NCI-H2227 (cell line): ENCODE measurements around the gene SCUBE1.

Experiments
- DNase-seq: peaks from one replicate; lab custom pipeline; 2025; ENCODE audit not compliant: unreplicated experiment; lab: John Stamatoyannopoulos, UW

SCUBE1 gene

GRCh38 chr22:43239956-43240355, 103.2 kb downstream of the SCUBE1 start:
- no peak for DNase-seq

GRCh38 chr22:43239193-43239780, 103.9 kb downstream of the SCUBE1 start:
- no peak for DNase-seq

DNA sequence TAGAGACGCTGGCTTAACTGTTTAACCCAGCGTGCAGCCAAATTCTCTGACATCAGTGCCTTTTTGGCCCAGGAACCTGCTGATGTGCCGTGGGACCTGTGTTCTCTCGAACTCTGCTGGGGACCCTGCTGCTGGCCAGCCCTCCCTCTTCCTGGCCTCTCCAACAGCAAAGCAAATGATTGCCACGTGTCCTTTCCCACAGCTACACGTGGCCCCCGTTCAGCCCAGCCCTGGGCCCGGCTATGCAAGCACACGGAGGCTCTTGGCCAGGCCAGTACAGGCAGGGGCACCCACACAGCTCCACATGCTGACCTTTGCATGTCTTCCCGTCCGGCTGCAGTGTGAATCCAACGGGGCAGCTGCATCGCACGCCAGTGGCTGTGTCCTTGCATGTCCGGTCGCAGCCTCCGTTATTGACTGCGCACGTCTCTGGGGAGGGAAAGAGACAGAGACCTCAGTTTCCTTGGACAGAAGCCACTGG, 104.6 kb downstream of the SCUBE1 start:
- DNase-seq: no peak

- DNase-seq: no peak
Observed at GRCh38 chr22:43237280-43237679, 105.9 kb downstream of the SCUBE1 start.

DNA sequence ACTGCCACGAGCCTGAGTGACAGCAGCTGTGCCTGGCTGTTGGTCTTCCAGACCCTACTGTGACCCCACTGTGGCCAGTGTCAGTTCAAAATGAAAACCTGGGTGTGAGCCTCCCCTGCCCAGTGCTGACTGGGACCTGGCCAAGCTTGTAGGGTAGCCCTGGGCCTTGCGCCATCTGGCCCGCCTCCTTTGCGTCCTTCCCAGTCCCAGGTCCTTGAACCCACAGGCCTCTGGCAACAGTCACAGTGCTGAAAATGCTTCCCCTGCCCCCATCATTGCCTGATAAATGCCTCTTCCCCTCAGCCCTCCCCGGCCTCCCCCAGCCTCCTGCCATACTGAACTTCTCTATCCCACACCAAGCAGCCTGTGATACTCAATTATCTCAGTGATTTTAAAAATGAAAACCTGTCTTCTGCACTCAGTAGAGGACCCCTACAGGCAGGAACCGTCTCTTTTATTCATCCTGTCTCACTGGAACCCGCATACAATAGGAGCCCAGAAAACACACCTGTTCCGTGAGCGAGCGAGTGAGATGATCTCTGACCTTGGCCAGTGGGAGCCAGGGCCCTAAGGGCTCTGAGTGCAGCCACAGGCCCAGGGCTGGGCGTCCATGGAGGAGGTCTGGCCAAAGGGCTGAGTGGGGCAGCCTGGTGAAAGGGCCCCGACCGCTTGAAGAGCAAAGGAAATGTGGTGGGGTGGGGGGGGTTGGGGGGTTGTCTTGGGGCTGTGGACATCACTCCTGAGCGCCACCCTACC, 106.6 kb downstream of the SCUBE1 start:
- no peak for DNase-seq

GRCh38 chr22:43235445-43236409, 107.4 kb downstream of the SCUBE1 start:
- DNase-seq: no peak

GRCh38 chr22:43234264-43234988, 108.7 kb downstream of the SCUBE1 start:
- no peak for DNase-seq

GRCh38 chr22:43233529-43233928, 109.6 kb downstream of the SCUBE1 start:
- no peak for DNase-seq

- no peak for DNase-seq
Observed at GRCh38 chr22:43232445-43232844, 110.7 kb downstream of the SCUBE1 start.

DNA sequence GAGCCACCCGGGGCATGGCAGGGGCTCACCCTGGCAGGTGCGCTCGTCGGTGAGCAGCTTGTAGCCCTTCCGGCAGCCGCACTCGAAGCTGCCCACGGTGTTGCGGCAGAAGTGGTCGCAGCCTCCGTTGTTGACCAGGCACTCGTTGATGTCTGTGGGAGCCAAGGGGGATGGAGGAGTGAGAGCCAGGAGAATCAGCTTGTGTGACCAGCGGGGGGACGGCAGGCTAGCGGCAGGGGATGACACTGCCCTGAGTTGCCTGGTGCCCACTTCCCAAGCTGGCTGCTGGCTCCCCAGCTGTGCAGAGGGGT, 111.5 kb downstream of the SCUBE1 start:
- DNase-seq: no peak

- peak; percentile 77 for DNase-seq
Observed at GRCh38 chr22:43230971-43231723, 112.0 kb downstream of the SCUBE1 start.

- no peak for DNase-seq
Observed at GRCh38 chr22:43230571-43230970, 112.6 kb downstream of the SCUBE1 start.

DNA sequence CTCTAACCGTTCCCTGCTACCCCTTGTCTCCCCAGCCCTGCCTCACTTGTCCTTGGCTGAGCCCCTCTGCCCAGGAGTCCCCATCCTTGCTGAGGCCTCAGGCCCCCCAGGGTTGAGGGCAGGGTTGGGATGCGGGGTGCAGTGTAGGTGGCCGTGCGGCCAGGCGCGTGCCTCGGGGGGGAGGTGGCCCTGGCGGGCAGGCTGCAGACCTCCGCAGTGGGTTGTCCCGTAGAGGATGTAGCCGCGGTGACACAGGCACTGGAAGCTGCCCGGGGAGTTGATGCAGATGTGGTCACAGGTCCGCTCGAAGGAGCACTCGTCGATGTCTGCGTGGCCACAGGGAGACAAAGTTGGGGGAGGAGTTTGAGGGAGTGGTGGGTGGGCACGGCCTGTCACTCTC, 114.3 kb downstream of the SCUBE1 start:
- no peak for DNase-seq

- no peak for DNase-seq
Observed at GRCh38 chr22:43228330-43228729, 114.8 kb downstream of the SCUBE1 start.

GRCh38 chr22:43227239-43227630, 115.9 kb downstream of the SCUBE1 start:
- DNase-seq: peak; percentile 13

DNA sequence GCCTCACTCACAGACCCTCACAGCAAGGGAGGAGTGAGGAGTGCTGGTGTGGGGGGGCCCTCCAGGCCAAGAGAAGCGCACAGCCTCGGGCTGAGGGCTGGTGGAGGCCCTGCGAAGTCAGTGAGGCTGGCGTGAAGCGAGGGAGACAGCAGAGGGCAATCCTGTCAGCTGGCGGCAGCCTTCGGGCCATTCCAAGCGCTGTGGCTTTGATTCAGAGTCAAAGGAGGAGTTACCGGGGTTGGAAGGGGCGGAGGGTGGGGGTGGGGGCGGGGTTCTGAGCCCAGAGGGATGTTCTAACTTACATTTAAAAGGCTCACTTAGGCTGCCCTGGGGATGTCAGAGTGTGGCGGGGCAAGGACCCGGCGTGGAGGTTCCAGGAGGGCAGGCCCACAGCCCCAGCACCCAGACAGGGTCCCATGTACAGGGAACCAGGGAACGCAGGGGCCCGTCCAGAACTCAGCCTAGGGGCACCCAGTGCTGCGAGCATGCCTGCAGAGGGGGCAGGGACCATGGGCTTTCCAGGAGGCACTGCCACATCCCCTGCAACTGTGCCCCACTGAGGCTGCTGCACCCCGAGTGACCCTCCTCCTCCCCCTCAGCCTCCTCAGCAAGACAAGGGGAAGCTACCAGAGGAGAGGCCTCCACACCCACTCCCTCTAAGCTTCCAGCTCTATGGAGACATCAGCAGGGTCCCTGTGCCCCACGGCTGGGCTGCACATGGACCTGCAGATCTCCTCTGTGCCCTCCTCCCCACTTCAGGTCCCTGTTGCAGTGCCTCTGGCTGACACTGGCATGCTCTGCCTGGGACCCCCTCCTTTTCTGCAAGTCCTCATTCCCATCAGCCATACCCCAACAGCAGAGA, 116.6 kb downstream of the SCUBE1 start:
- DNase-seq: peak; percentile 20

DNA sequence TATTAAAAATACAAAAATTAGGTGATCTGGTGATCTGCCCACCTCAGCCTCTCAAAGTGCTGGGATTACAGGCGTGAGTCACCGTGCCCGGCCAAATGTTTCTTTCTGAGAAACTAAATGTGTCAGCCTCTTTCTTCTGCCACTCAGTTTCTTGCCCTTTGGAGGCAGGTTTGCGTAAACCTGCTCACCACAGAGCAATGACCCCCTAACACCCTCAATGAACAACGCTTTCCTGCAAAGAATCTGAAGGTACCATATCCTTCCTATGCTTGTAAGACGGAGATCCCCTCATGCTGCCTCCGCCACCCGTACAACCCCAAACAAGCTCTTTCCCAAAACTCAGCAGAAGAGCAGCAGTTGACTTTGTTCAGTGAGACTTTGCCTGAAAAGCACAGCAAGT, 117.6 kb downstream of the SCUBE1 start:
- no peak for DNase-seq

DNA sequence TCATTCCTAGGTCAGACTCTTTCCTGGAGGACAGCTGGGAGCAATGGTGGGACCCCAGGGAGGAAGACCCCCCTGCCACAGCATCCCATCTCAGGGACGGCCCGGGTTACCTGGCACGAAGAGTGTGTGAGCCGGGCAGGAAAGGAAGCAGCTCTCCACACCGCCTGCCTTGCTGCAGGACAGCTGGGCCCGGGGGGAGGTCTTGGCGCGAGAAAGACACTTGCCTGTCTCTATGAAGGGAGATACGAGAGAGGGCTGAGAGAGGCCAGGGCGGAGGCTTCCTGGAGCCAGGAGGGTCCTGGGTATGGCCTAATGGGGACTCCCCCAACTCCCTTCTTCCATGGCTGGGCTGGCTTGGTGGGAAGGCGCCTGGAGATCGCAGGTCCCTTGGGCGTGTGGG, 120.2 kb downstream of the SCUBE1 start:
- DNase-seq: no peak

- DNase-seq: no peak
Observed at GRCh38 chr22:43222262-43222661, 120.9 kb downstream of the SCUBE1 start.
